ENCODE data around the gene ACSL3.

ACSL3 gene

DNA sequence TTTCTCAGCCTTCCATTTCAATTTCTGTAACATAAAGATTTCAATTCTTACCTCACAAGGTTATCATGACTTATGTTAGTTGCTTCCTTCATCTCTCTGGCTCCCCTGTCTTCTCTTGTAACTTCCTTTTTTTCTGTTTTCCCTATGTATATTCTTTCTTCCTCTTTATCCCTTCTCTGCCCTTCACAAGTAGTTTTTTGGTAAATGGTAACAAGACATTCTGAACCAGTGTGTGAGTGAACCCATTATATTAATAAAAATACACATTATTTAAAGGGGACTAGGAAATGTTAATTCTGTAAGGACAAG is 8.4 kb downstream of the ACSL3 start:
- DNase-seq (ENCODE audit: low read depth) = no peak
- in situ Hi-C loops (cut with HindIII; ENCODE audit: low sequenced_read_pairs) = no loop called here
- no peak overlapping the region for H3K4me3 ChIP-seq (ENCODE audit: low read depth, low read length)
- TF ChIP-seq, protein P1, sequence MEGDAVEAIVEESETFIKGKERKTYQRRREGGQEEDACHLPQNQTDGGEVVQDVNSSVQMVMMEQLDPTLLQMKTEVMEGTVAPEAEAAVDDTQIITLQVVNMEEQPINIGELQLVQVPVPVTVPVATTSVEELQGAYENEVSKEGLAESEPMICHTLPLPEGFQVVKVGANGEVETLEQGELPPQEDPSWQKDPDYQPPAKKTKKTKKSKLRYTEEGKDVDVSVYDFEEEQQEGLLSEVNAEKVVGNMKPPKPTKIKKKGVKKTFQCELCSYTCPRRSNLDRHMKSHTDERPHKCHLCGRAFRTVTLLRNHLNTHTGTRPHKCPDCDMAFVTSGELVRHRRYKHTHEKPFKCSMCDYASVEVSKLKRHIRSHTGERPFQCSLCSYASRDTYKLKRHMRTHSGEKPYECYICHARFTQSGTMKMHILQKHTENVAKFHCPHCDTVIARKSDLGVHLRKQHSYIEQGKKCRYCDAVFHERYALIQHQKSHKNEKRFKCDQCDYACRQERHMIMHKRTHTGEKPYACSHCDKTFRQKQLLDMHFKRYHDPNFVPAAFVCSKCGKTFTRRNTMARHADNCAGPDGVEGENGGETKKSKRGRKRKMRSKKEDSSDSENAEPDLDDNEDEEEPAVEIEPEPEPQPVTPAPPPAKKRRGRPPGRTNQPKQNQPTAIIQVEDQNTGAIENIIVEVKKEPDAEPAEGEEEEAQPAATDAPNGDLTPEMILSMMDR (IDR thresholded peaks at IDR 0.05; ENCODE audit: low read depth, low read length, missing control alignments) = no peak

DNA sequence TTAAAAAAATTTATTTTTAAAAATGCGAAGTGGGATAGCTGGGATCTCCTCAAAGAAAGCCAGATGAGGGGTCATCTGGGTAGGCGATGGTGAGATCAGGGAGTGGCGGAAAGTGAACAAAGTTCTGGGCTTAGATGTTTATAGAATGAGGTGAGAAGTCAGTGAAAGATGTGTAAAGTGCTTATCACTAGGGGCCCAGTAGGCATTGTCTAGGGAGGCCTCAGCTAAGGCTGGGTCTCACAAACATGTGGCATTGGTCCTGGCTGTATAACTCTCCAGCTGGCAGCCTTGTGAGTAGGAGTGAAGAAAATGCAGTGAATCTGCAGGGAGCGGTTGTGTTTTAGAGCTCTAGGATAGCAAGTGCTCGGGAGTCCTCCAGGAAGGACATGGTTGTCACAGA is 10.5 kb downstream of the ACSL3 start:
- DNase-seq (ENCODE audit: low read depth) = no peak
- H3K4me3 ChIP-seq (ENCODE audit: low read depth, low read length) = no peak overlapping the region
- in situ Hi-C loops (cut with HindIII; ENCODE audit: low sequenced_read_pairs) = no loop called here
- TF ChIP-seq, protein P1 (IDR thresholded peaks at IDR 0.05; ENCODE audit: low read depth, low read length, missing control alignments) = no peak

DNA sequence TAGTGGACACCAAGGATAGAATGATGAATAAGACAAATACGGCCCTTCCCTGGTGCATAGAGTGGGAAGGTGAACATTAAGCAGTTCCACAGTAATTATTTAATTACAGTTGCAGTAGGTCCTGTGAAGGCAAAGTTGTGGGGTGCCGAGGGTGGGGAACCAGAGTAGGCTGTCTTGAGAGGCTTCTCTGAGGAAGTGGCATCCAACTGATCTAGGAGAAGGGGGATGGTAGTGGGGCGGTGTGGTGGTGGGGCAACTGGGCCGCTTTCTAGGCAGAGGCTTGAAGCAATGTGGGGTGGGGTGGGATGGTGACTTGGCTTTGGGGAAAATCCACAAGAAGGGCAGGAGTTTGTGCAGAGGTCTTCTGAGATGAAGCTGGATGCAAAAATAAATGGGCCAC is 11.7 kb downstream of the ACSL3 start:
- in situ Hi-C loops (cut with HindIII; ENCODE audit: low sequenced_read_pairs) = no loop called here
- DNase-seq (ENCODE audit: low read depth) = no peak
- H3K4me3 ChIP-seq (ENCODE audit: low read depth, low read length) = no peak overlapping the region
- TF ChIP-seq, protein P1 (IDR thresholded peaks at IDR 0.05; ENCODE audit: low read depth, low read length, missing control alignments) = no peak

DNA sequence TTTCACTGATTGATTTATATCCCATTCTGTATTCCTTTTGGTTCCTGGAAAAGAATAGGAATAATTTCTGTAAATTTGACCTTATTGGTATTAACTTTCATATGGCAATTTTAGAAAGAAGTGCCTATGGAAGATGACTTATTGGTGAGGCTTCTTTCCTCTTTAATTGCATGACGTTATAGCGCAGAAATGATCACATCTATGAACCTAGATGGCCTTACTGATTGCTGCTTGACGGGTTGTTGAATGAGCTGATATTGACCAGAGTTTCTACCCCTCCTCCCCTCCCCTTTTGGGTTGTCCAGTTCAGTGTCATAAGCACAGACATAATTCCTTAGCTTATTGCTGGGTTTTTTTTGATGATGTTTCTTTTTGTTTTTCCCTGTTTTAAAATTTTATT is 14.6 kb downstream of the ACSL3 start:
- in situ Hi-C loops (cut with HindIII; ENCODE audit: low sequenced_read_pairs) = no loop called here
- TF ChIP-seq, protein P1 (IDR thresholded peaks at IDR 0.05; ENCODE audit: low read depth, low read length, missing control alignments) = no peak
- H3K4me3 ChIP-seq (ENCODE audit: low read depth, low read length) = no peak overlapping the region
- DNase-seq (ENCODE audit: low read depth) = no peak

DNA sequence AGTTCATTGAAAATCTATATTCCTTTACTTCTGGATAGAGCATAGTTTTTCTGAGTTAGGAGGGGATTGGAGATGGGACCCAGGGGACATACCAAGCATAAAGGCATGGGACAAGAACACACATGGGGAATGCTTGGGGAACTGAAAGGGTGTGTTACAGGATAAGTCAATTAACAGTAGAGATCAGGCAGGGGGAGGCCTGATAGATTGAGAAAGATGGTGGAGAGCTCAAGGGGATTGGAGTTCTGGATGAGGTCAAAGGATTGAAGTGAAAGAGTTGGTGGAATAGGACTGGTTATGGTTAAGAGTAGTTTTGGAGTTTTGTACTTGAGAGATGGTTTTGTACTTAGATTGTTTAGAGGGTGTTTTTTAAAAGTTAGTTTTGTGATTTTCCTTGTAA is 16.1 kb downstream of the ACSL3 start:
- H3K4me3 ChIP-seq (ENCODE audit: low read depth, low read length) = no peak overlapping the region
- DNase-seq (ENCODE audit: low read depth) = no peak
- TF ChIP-seq, protein P1 (IDR thresholded peaks at IDR 0.05; ENCODE audit: low read depth, low read length, missing control alignments) = no peak
- in situ Hi-C loops (cut with HindIII; ENCODE audit: low sequenced_read_pairs) = no loop called here

DNA sequence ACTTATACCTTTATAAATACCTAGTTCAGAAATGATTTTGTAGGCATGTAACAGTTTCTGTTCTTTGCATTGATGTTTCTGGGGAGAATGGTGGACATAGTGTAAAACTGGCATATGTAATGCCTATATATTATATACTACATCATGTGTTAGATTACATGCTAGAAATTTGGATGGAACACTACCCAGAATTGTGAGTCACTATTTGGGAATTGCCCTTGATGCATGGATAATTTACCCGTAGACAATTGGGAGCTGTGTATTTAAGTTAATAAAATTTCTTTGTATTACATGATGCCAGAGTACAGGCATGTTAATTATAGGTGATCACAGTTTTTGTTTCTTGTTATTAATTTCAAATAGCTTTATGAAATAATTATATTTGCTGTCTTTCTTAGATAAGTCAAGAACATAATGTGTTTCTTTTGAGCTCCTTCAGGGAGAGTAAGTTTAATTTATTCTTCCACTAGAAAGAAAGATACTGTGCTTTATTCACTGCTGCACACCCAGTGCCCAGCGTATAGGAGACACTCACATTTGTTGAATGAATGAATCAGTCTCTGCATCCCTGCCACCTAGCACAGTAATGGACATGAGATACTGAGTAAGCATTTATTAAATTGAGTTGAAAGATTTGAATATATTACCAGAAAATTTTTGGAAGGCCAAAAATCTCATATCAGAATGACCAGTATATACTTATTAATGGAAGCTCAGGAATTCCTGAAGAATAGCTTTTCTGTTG is 16.9 kb downstream of the ACSL3 start:
- TF ChIP-seq, protein P1 (IDR thresholded peaks at IDR 0.05; ENCODE audit: low read depth, low read length, missing control alignments) = no peak
- in situ Hi-C loops (cut with HindIII; ENCODE audit: low sequenced_read_pairs) = no loop called here
- DNase-seq (ENCODE audit: low read depth) = no peak
- no peak overlapping the region for H3K4me3 ChIP-seq (ENCODE audit: low read depth, low read length)
